OCI-LY1 (cell line): ENCODE data around the gene SDK1.

ENCODE experiments used
- CTCF ChIP-seq: fragments of 200-600 bp; sonication (generic), shearing (Covaris generic); IDR thresholded peaks from 2 replicates; pipeline ENCODE4 v1.5.1; 2017; ENCODE audit warnings: mild to moderate bottlenecking, antibody characterized with exemption, low read length, moderate library complexity, mixed read lengths
- EZH2 ChIP-seq: fragments of 200-600 bp; sonication (generic), shearing (Covaris generic); IDR thresholded peaks from 2 replicates; pipeline ENCODE4 v1.8.0; 2017; ENCODE audit warnings: borderline replicate concordance, mixed run types, mild to moderate bottlenecking, antibody characterized with exemption, low read length, moderate library complexity, mixed read lengths

DNA sequence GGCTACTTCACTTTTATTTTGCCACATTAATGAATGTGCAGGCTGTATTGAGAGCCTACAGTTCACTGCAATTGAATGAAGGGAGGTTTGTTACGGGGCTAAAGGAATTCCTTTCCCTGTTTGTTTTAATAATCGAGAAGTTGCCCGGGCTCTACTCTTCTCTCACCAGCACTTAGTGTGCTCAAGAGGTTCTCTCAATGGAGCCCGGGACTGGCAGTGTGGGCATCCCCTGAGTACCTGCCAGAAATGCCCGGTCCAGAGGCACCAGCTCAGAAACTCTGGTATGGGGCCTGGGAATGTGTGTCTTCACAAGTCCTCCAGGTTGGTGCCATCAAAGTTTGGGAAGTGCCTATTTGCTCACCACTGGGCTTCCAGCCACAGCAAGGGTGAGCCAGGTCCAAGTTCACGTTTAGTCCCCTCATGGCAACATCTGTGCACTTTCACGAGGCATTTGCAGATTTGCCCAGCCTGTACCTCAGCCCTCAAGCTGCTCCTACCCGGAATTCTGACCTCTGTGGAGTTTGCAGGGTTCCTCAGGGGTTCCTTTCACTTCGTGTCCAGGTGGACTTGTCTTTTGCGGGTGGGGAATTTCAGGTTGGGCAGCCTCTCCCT, 622.4 kb downstream of the SDK1 start:
- TF ChIP-seq CTCF: no peak
- no peak for TF ChIP-seq EZH2
